SIG-M5 treated with dmso at 0.1 percent for 504 hours (cell line): ENCODE results near the gene NSRP1.
"Not testable (repeated sequence)": the region's sequence is repeated elsewhere in the genome, so short reads cannot be mapped to it uniquely, and the experiment has no call there.

Experiments
- DNase-seq: peaks from one replicate; lab custom pipeline; 2025; ENCODE audit not compliant: unreplicated experiment; lab: John Stamatoyannopoulos, UW

Gene NSRP1

GRCh38 chr17:30117675-30118081 is 1.1 kb downstream of the NSRP1 start:
- no peak for DNase-seq

- DNase-seq, result not testable (repeated sequence)
These were observed 2.0 kb downstream of the NSRP1 start for GRCh38 chr17:30118635-30119034.

- DNase-seq, result no peak
These were observed 7.7 kb downstream of the NSRP1 start for GRCh38 chr17:30124273-30124796.

DNA sequence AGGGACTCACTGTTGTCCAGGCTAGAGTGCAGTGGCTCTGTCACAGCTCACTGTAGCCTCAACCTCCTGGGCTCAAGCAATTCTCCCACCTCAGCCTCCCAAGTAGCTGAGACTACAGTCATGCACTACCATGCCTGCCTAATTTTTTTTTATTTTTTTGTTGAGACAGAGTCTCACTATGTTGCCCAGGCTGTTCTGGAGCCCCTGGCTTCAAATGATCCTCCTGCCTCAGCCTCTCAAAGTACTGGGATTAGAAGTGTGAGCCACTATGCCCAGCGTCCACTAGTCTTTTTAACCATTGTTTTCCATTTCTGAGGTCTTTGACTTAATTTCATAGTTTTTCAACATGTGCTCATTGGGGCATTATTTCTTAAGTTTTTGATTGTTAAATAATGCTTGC is 13.5 kb downstream of the NSRP1 start:
- DNase-seq, result no peak

GRCh38 chr17:30132615-30133014 is 16.0 kb downstream of the NSRP1 start:
- DNase-seq, result no peak

- DNase-seq, result no peak
These were observed 16.6 kb downstream of the NSRP1 start for GRCh38 chr17:30133197-30133596.

GRCh38 chr17:30134551-30134950 is 17.9 kb downstream of the NSRP1 start:
- no peak for DNase-seq

- no peak for DNase-seq
These were observed 20.5 kb downstream of the NSRP1 start for GRCh38 chr17:30137158-30137557.

DNA sequence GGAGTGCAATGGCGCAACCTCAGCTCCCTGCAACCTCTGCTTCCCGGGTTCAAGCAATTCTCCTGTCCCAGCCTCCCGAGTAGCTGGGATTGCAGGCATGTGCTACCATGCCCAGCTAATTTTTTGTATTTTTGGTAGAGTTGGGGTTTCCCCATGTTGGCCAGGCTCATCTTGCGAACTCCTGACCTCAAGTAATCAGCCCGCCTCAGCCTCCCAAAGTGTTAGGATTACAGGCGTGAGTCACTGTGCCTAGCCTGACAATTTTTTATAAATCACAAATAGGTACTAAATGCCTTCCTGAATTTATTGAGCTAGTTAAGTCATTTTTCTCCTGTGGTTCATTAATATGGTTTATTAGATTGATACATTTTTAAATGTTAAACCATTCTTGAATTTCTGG is 31.2 kb downstream of the NSRP1 start:
- DNase-seq, result not testable (repeated sequence)

DNA sequence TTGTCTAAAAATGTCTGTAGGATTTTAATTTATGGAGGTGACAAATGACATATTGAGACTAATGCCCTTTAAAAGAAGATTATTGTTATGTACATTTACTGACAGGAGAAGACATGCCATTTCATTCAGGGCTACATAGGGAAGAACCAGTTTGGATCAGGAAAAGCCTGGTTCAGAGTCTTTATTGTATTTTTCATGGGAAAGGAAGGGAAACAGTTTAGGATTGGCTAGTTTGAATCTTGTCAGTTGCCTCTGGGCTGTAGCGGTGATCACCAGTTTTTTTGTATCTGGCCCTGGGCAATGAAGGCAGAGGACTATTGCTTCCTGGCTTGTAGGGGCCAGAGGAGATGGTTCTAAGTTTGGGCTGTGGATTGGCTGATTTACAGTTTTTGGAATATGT is 31.8 kb downstream of the NSRP1 start:
- no peak for DNase-seq

DNA sequence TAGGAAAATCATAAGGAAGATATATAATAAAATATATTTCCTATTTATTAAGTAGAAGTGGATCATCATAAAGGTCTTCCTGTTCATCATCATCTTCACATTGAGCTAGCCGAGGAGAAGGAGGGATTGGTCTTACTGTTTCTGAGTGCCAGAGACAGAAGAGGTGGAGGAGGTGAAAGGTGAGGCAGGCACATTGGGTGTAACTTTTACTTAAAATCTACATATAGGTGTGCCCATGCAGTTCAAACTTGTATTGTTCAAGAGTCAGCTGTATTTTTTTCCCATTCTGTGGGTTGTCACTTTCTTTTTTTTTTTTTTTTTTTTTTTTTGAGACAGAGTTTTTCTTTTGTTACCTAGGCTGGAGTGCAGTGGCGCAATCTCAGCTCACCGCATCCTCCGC is 34.9 kb downstream of the NSRP1 start:
- no peak for DNase-seq

DNA sequence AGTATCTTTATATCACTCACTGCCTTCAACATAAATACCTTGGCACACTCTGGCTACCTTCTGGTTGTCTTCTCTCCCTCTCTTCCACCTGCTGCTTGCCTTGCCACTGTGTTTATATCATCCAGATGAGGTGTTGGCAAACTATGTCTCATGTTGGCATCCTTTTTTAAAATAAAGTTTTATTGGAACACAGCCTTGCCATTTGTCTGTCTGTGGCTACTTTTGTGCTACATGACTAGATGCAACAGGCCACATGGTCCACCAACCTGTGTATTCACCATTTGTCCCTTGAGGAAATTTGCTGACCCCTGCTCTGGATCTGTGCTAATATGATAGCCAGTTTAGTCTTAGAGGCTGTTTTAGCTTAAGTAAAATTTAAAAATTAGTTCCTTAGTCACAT is 36.8 kb downstream of the NSRP1 start:
- no peak for DNase-seq

DNA sequence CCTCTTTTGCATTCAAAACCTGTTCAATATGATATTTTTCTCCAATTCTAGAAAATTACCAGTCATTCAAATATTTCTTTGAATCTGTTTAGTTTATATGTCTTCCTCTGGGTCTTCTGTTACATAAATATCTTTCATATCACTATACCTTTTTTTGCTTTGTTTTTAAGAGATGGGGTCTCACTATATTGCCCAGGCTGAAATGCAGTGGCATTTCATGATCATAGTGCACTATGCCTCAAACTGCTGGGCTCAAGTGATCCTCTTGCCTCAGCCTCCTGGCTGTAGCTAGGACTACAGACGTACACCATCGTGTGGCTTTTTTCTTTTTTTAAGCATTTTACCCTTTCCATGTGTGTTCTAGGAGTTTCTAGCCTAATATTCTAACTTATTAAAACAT is 38.8 kb downstream of the NSRP1 start:
- DNase-seq, result no peak

- no peak for DNase-seq
These were observed 42.4 kb downstream of the NSRP1 start for GRCh38 chr17:30158896-30159625.

DNA sequence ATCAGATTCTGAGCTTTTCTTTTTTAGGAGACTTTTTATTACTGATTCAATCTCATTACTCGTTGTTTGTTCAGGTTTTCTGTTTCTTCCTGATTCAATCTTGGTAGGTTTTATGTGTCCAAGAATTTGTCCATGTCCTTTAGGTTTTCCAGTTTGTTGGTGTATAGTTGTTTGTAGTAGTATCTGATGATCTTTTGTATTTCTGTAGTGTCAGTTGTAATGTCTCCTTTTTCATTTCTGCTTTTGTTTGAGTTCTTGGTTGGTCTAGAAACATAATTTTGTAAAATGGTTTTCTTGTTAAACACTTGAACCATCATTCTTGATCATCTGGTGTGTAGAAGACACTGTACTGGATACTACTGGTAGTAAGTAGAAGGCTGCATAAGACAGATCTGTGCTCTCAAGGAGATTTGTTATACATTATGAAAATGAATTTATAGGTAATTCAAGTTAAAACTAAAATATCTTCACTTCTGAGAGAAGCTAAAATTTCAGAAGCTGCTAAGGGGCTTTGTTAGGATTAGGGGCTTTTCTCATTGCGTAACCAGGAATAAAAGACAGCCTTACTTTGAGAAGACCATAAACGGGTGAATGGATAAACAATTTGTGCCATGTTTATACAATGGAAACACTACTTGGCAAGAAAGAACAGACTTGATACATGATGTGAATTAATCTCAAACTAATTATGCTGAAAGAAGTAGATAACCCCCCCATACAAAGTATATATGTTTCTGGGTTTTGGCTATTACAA is 44.0 kb downstream of the NSRP1 start:
- no peak for DNase-seq

GRCh38 chr17:30161601-30162000 is 45.0 kb downstream of the NSRP1 start:
- no peak for DNase-seq

DNA sequence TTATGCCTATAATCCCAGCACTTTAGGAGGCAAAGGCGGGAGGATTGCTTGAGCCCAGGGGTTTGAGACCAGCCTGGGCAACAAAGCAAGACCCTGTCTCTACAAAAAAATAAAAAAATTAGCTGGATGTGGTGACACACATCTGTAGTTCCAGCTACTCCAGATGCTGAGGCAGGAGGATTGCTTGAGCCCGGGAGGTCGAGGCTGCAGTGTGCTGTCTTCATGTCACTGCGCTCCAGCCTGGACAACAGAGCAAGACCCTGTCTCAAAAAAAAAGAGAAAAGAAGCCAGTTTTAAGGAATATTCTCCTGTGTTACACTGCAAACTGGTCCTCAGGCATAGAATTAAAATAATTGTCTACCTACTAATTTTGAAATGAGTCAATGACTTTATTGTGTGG is 47.9 kb downstream of the NSRP1 start:
- DNase-seq, result no peak

- no peak for DNase-seq
These were observed 48.5 kb downstream of the NSRP1 start for GRCh38 chr17:30165147-30165546.

DNA sequence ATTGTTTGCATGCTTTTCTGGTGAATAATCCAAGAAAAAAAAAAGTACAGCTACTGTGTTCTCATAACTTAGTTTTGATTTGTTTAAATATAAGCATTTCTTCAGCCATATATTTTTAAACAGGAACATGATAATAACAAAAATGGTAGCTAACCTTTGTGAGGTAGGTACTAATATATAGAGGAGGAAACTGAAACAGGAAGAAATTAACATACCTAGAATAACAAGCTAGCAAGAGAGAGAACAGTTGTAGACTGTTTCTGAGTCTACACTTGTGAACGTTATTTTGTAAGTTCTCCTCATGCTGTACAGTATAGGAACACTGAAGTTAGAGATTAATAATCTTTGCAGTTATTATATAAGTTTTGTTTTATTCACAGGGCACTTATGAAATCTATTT is 49.3 kb downstream of the NSRP1 start:
- DNase-seq, result no peak

GRCh38 chr17:30170415-30170987 is 53.9 kb downstream of the NSRP1 start:
- DNase-seq, result no peak

GRCh38 chr17:30172560-30172959 is 55.9 kb downstream of the NSRP1 start:
- no peak for DNase-seq

GRCh38 chr17:30173649-30174048 is 57.0 kb downstream of the NSRP1 start:
- no peak for DNase-seq
